HG02759 (cell line): ENCODE measurements around the gene PLXNB3.
"Not testable (repeated sequence)": the region's sequence is repeated elsewhere in the genome, so short reads cannot be mapped to it uniquely, and the experiment has no call there.

Experiments used
- ATAC-seq: cut with Tn5 transposase; IDR thresholded peaks from one replicate; pipeline ENCODE4 v1.9.1; 2021; ENCODE audit warnings: mild to moderate bottlenecking, moderate library complexity; ENCODE audit not compliant: unreplicated experiment

The PLXNB3 gene

DNA sequence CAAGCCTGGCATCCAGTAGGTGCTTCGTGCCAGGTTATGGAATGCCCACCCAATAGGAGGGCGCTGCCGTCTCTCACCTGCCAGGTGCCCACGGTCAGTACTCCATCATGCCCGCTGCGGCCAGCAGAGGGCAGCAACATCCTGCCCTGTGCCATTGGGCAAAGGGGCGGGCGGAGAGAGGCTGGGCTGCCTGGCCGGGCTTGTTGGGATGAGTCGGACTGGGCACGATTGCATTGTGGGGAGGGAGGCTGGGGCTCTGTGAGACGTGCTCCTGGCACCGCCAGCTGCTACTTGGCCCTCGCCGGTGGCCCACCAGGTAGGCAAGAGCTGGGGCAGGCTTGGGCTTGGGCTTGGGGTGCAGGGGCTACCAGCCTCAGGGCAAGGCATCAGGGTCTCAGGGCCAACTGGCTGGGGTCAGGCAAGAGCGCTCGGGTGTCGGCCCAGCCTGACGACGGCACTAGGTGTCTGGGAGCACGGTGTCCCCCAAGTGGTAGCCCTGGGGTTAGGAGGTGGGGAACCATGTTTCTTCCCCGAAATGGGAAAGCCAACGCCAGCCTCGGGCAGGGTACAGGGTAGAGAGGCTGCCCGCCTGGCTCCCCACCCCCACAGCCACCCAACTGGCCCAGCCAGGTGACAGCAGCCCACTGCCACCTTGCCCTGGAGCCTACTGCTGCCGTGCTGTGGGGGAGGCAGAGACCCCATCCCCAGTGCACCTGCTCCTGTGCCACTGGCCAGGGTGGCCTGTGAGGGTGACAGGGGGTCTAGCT, at the start of gene PLXNB3:
TSS of gene PLXNB3 (plus strand) at position 261 of the 767 bp plus-strand sequence. CDS start 1,287 bp downstream, outside the sequence.
- ATAC-seq: no peak

DNA sequence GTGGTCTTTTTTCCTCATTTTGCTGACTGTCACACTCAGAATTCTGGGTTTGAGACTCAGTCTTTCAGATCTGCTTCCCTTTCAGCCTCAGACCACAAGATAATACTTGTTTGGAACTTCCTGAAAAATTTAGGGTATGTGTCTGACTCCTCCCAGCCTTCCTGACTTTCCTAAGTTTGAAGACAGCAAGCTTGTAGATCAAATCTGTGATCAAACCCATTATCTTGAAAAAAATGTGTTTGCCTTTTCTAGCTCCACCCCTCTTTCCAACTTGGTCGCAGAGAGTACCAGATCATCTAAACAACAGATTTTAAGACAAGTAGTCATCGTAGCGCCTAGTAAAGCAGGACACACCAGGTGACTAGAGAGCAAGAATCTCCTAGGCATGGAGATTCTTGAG, 49.8 kb upstream of the PLXNB3 start:
- ATAC-seq: no peak

- ATAC-seq: no peak
These were observed 46.6 kb upstream of the PLXNB3 start for GRCh38 chrX:153717445-153717844.

DNA sequence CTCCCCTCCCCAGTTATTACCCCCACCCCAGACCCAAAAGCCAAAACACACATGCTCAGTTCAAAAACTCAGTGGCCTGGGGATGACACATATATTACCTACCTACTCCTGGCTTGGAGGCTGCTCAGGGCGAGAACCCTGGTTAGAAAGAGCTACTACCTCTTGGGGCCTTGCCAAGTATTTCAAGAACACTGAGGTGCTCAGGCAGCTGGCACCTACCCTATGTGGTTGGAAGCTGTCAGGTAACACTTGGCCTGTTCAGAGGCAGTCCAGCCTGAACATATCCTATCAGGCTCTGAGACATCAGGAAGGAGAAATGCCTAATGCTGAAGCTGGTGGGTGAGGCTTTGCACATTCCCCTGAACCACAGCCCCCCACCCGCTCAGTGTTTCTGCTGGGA, 44.8 kb upstream of the PLXNB3 start:
- ATAC-seq: no peak

DNA sequence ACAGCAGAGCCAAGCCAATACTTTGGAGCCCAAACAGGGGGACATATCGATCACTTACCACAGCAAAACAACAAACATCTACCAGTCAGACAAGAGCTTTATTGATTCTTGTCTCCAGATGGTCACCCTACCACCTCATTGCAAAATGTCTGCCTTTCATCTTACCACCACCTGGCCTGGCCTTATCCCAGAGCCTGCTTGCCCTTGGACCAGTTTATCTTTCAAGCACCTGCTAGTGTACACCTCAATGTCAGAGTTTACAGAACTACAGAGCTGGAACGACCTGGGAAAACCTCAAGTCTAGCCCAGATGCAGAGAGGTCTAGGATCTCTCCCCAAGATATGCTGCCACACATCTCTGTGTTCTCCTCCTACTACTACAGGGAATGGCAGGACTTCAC, 44.3 kb upstream of the PLXNB3 start:
- no peak for ATAC-seq

DNA sequence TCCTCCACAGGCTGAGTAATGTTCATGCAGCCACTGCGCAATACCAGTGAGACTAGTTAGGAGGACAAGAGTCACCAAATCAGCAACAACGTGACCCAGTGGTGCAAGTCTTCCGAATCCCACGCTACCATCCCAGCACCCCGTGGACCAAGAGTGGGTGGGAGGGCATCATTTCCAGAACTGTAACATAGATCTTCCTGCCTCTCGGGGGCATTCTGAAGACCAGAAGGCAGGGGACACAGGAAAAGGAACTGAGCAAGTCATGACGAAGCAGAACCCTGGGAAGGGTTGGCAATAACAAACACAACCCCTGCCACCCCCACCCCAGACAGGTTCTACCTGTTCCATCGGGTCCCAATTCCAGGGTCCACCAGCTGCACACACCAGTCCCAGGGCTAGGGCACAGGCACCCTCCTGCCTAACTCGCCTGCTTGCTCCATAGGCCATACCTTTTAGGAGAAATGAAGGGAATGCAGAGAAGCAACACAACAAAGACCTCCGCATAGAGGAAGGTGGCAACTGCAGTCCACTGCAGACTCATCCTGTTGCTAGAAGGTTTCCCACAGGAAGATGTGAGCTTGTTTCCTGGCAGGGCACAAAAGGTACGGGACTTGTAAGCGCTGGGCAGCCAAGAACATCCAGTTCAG, 41.2 kb upstream of the PLXNB3 start:
- ATAC-seq: no peak

- ATAC-seq: peak; percentile 42
These were observed 40.4 kb upstream of the PLXNB3 start for GRCh38 chrX:153723351-153724251.

GRCh38 chrX:153724252-153725038, 39.6 kb upstream of the PLXNB3 start, which contains the start of the genes ABCD1 and BCAP31:
Gene ABCD1, plus strand, starts transcription at chrX:153724856. Its CDS starts 411 bp downstream, at chrX:153725267.
Gene BCAP31, minus strand, starts transcription at chrX:153724387. Its CDS starts 1,143 bp downstream, at chrX:153723244.
- peak; percentile 64 for ATAC-seq

- ATAC-seq: no peak
These were observed 38.8 kb upstream of the PLXNB3 start for GRCh38 chrX:153725039-153725831.

- no peak for ATAC-seq
These were observed 38.2 kb upstream of the PLXNB3 start for GRCh38 chrX:153725832-153726285.

DNA sequence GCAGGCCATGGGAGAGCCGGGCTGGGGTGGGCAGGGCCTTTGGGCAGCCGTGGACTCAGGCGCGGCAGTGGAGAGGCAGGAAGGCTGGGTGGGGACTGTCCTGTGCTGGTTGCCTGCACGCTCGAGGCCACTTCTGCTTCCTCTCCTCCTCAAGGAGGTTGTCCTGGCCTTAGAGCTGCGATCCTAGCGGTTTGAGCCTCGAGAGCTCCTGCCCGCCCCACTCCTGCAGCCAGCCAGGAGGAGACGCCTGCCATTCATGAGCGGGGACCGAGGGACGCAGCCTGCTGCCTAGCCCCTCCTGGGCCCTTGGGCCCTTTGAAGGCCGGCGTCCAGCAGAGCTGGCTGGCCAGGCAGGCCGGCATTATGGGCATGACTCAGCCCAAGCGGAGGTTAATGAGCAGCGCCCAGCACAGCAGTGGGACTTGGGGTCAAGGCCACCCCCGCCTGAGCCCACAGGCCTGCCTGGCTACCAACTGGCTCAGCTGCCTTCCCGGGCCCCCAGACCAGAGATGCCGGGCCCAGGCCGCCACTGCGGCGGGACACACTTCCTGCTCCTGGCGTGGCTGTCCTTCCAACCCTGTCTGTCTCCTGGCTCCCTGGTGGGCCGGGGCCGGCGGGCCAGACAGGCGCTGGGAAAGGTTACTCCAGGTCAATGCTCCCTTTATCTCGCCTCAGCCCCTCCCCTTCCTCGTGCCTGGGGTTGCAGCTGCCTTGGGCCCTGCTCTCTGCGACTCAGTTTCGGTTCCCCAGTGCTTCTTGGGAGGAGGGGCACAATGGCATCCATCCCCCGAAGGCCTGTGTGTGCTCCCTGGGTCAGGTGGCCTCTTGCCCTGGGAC, 37.5 kb upstream of the PLXNB3 start:
- peak; percentile 38 for ATAC-seq

GRCh38 chrX:153727123-153727931, 36.7 kb upstream of the PLXNB3 start:
- ATAC-seq: no peak

DNA sequence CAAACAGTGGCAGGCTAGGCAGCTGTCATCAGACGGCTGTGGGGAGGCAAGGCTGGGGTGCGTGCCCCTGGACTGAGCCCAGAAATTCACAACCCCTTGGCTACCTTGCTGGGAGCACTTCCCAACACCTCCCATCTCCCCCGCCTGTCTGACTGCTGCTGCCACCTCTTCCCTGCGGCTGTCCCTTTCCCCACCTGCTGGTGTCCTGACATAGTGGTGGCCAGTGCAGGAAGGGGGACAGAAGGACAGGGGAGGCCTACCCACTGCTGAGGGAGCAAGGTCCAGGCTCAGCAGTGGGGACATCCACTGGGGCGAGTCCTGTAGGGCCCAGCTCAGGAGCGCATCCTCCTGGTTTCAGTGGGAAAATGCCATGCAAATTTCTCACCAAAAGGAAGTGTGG, 36.0 kb upstream of the PLXNB3 start:
- ATAC-seq: no peak

- no peak for ATAC-seq
These were observed 35.0 kb upstream of the PLXNB3 start for GRCh38 chrX:153728951-153729631.

- not testable (repeated sequence) for ATAC-seq
These were observed 33.9 kb upstream of the PLXNB3 start for GRCh38 chrX:153730115-153730514.

GRCh38 chrX:153731117-153731844, 32.8 kb upstream of the PLXNB3 start:
- no peak for ATAC-seq

DNA sequence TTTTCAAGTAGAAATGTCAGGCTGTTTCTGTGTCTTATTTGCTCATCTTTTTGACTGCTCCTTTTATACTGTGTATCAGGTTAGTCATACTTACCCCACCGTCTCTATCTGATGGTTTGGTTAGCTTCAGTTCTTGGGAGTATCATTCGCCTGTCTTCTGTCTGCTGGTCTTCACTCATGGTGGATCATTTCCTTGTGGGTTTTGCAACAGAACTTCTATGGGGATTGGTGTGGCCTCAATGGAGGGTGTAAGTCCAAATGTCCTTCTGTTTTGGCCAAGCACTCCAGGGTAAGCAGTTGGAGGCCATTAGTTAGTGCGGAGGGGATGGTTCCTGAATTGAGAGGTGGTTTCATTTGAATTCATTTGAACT, 32.2 kb upstream of the PLXNB3 start:
- ATAC-seq: no peak
